H1 (cell line): ENCODE measurements around the gene PRR33. TPM values are rescaled to one million over a fixed set of nuclear protein-coding genes. Genes with fewer than 3 reads are reported as not detected.
A peak's percentile ranks its signal among the peaks of the same experiment; 100 is the strongest.

Experiments used
- CTCF ChIA-PET: fragments of 300-600 bp; sonication (Branson Sonifier 250); formaldehyde crosslinking; loops from one replicate; lab custom pipeline; 2021; ENCODE audit not compliant: partially characterized antibody; lab: Charles Lee
- POLR2A ChIA-PET: fragments of 300-600 bp; sonication (Branson Sonifier 250); formaldehyde crosslinking; loops from one replicate; lab custom pipeline; 2021; ENCODE audit warnings: inconsistent platforms; ENCODE audit not compliant: partially characterized antibody; lab: Charles Lee
- DNase-seq, 2 experiments: peaks; one replicate each; pipeline versions ENCODE4 v3.0.0 to v3.0.0-alpha.2; 2010 to 2022; ENCODE audit warnings: low spot score in 2 of 2, low read depth in 1 of 2, mixed read lengths in 1 of 2
- FAIRE-seq: peaks from 2 replicates; lab custom pipeline; 2011; peaks lifted over from hg19 to GRCh38; lab: Jason Lieb, UNC
- H2AFZ ChIP-seq: 2 replicates; pipeline ENCODE4 v1.8.1; 2012; ENCODE audit warnings: low read length, inconsistent platforms
- H2AK5ac ChIP-seq: 2 replicates; pipeline ENCODE4 v1.6.1; 2013; ENCODE audit warnings: low read depth, low read length
- H2BK120ac ChIP-seq: replicated peaks from 2 replicates; pipeline ENCODE3; 2013; ENCODE audit warnings: low read depth, low read length, inconsistent platforms
- H2BK12ac ChIP-seq: 2 replicates; pipeline ENCODE4 v1.6.1; 2013; ENCODE audit warnings: low read depth, low read length
- H2BK15ac ChIP-seq: 2 replicates; pipeline ENCODE4 v1.6.1; 2013; ENCODE audit warnings: low read length
- H2BK20ac ChIP-seq: 2 replicates; pipeline ENCODE4 v1.6.1; 2013; ENCODE audit warnings: low read length
- H2BK5ac ChIP-seq: 2 replicates; pipeline ENCODE4 v1.6.1; 2013; ENCODE audit warnings: low read depth, low read length
- H3K14ac ChIP-seq: 2 replicates; pipeline ENCODE4 v1.6.1; 2013; ENCODE audit warnings: inconsistent platforms; ENCODE audit not compliant: insufficient read length
- H3K18ac ChIP-seq: 2 replicates; pipeline ENCODE4 v1.6.1; 2013; ENCODE audit warnings: low read length; ENCODE audit errors: extremely low read depth
- H3K23ac ChIP-seq: 2 replicates; pipeline ENCODE4 v1.6.1; 2013; ENCODE audit warnings: inconsistent platforms; ENCODE audit not compliant: insufficient read length
- H3K23me2 ChIP-seq: 2 replicates; pipeline ENCODE4 v1.6.1; 2013; ENCODE audit warnings: low read depth, low read length
- H3K27ac ChIP-seq: 2 replicates; pipeline ENCODE4 v1.6.1; 2011; ENCODE audit warnings: low read depth, low read length, inconsistent platforms
- H3K27me3 ChIP-seq, 4 experiments: replicated peaks in 1 of 4; 1 replicate in 1 of 4; 2 replicates in 3 of 4; pipeline versions ENCODE4 v1.6.1 to v1.8.1; 2011 to 2013; ENCODE audit warnings: low read length in 3 of 4, mild to moderate bottlenecking in 3 of 4, inconsistent platforms in 2 of 4, mixed read lengths in 2 of 4, moderate library complexity in 1 of 4; ENCODE audit not compliant: control insufficient read depth in 3 of 4, insufficient read depth in 3 of 4; ENCODE audit errors: extremely low read depth in 1 of 4
- H3K36me3 ChIP-seq, 4 experiments: 2 replicates each; pipeline versions ENCODE4 v1.6.1 to v1.8.1; 2011 to 2013; ENCODE audit warnings: mild to moderate bottlenecking in 4 of 4, low read length in 3 of 4, moderate library complexity in 2 of 4, control low read depth in 1 of 4, inconsistent platforms in 1 of 4; ENCODE audit not compliant: insufficient read depth in 4 of 4, control insufficient read depth in 2 of 4
- H3K4ac ChIP-seq: replicated peaks from 2 replicates; pipeline ENCODE3; 2013; ENCODE audit warnings: low read length, low read depth, mixed read lengths, inconsistent platforms; ENCODE audit not compliant: insufficient read length
- H3K4me1 ChIP-seq, 4 experiments: replicated peaks in 1 of 4; 1 replicate in 1 of 4; 2 replicates in 3 of 4; pipeline versions ENCODE4 v1.6.1 to v1.8.1; 2011 to 2013; ENCODE audit warnings: low read length in 3 of 4, inconsistent platforms in 2 of 4, mixed read lengths in 1 of 4; ENCODE audit not compliant: insufficient read depth in 4 of 4, control insufficient read depth in 3 of 4
- H3K4me2 ChIP-seq, 2 experiments: 2 replicates each; pipeline versions ENCODE4 v1.6.1 to v1.8.1; 2011 to 2013; ENCODE audit warnings: low read depth in 2 of 2, low read length in 2 of 2, control low read depth in 1 of 2, inconsistent platforms in 1 of 2, mild to moderate bottlenecking in 1 of 2; ENCODE audit not compliant: insufficient read depth in 1 of 2
- H3K4me3 ChIP-seq, 4 experiments: fragments of 200-600, 300-600 bp in 1 of 4; sonication (generic), shearing (Covaris generic), sonication (Bioruptor Twin) in 1 of 4; 2 replicates each; pipeline versions ENCODE4 v1.5.1 to v1.8.1; 2011 to 2016; ENCODE audit warnings: low read length in 4 of 4, low read depth in 3 of 4, control low read depth in 2 of 4, inconsistent platforms in 2 of 4, mild to moderate bottlenecking in 2 of 4, mixed read lengths in 1 of 4, moderate library complexity in 1 of 4; ENCODE audit not compliant: insufficient read depth in 2 of 4; ENCODE audit errors: extremely low read depth in 1 of 4
- H3K56ac ChIP-seq: replicated peaks from 2 replicates; pipeline ENCODE3; 2013; ENCODE audit warnings: low read depth, mild to moderate bottlenecking, mixed read lengths, low read length, inconsistent platforms; ENCODE audit not compliant: insufficient read length
- H3K79me1 ChIP-seq: 2 replicates; pipeline ENCODE4 v1.6.1; 2013; ENCODE audit warnings: low read depth, low read length, control low read depth
- H3K79me2 ChIP-seq, 2 experiments: 2 replicates each; pipeline versions ENCODE4 v1.6.1 to v1.8.1; 2012 to 2013; ENCODE audit warnings: low read length in 2 of 2, mild to moderate bottlenecking in 2 of 2, inconsistent platforms in 1 of 2; ENCODE audit not compliant: insufficient read depth in 2 of 2, control insufficient read depth in 1 of 2
- H3K9ac ChIP-seq, 4 experiments: replicated peaks in 1 of 4; 1 replicate in 1 of 4; 2 replicates in 3 of 4; pipeline versions ENCODE4 v1.6.1 to v1.8.1; 2011 to 2013; ENCODE audit warnings: low read depth in 3 of 4, low read length in 3 of 4, control low read depth in 2 of 4, mild to moderate bottlenecking in 2 of 4, moderate library complexity in 2 of 4, inconsistent platforms in 1 of 4; ENCODE audit errors: extremely low read depth in 1 of 4
- H3K9me3 ChIP-seq, 2 experiments: 2 replicates each; pipeline versions ENCODE4 v1.6.1 to v1.8.1; 2012 to 2013; ENCODE audit warnings: mild to moderate bottlenecking in 2 of 2, moderate library complexity in 2 of 2, control low read depth in 1 of 2, inconsistent platforms in 1 of 2, low read depth in 1 of 2, low read length in 1 of 2, mixed read lengths in 1 of 2; ENCODE audit not compliant: insufficient read depth in 2 of 2
- H4K20me1 ChIP-seq, 2 experiments: replicated peaks in 1 of 2; 2 replicates each; pipeline versions ENCODE3 to v1.8.1; 2011 to 2013; ENCODE audit warnings: inconsistent platforms in 2 of 2, low read length in 2 of 2, mild to moderate bottlenecking in 1 of 2; ENCODE audit not compliant: insufficient read depth in 2 of 2, control insufficient read depth in 1 of 2
- H4K5ac ChIP-seq: 2 replicates; pipeline ENCODE4 v1.6.1; 2013; ENCODE audit warnings: low read length, low read depth, mixed read lengths, inconsistent platforms; ENCODE audit not compliant: insufficient read length
- H4K8ac ChIP-seq: 2 replicates; pipeline ENCODE4 v1.8.0; 2013; ENCODE audit warnings: mild to moderate bottlenecking, moderate library complexity, low read length, inconsistent platforms; ENCODE audit not compliant: insufficient read depth; ENCODE audit errors: extremely low read depth
- H4K91ac ChIP-seq: replicated peaks from 2 replicates; pipeline ENCODE3; 2013; ENCODE audit warnings: low read length, mixed read lengths, inconsistent platforms; ENCODE audit not compliant: insufficient read length
- BRCA1 ChIP-seq: IDR thresholded peaks from 2 replicates; pipeline ENCODE4 v1.6.1; 2012; ENCODE audit warnings: low read depth, low read length, improper control_type of control experiment
- EGR1 ChIP-seq: IDR thresholded peaks from 2 replicates; pipeline ENCODE4 v1.6.1; 2011; ENCODE audit warnings: low read depth, low read length, borderline replicate concordance
- EZH2 ChIP-seq: fragments of 200-600 bp; sonication (generic); IDR thresholded peaks from 2 replicates; pipeline ENCODE4 v1.7.1; 2012; ENCODE audit warnings: low read depth, mild to moderate bottlenecking, moderate library complexity, low read length, inconsistent platforms; ENCODE audit not compliant: severe bottlenecking
- MAFK ChIP-seq: IDR thresholded peaks from 2 replicates; pipeline ENCODE4 v1.6.1; 2012; ENCODE audit warnings: low read depth, mild to moderate bottlenecking, improper control_type of control experiment, low read length
- NANOG ChIP-seq: IDR thresholded peaks from 2 replicates; pipeline ENCODE4 v1.6.1; 2011; ENCODE audit warnings: low read length, low read depth, mild to moderate bottlenecking, inconsistent platforms; ENCODE audit not compliant: insufficient read depth, poor library complexity, severe bottlenecking
- POLR2A ChIP-seq, 2 experiments: IDR thresholded peaks; 1 replicate in 1 of 2; 2 replicates in 1 of 2; pipeline ENCODE4 v1.6.1; 2011; ENCODE audit warnings: low read depth in 2 of 2, low read length in 2 of 2, mild to moderate bottlenecking in 2 of 2; ENCODE audit errors: control extremely low read depth in 1 of 2
- POLR2AphosphoS5 ChIP-seq: IDR thresholded peaks from 2 replicates; pipeline ENCODE4 v1.6.1; 2011; ENCODE audit warnings: low read depth, low read length
- RXRA ChIP-seq: IDR thresholded peaks from 2 replicates; pipeline ENCODE4 v1.6.1; 2011; ENCODE audit warnings: low read depth, mild to moderate bottlenecking, low read length, moderate library complexity; ENCODE audit not compliant: insufficient read depth
- SIN3A ChIP-seq, 2 experiments: IDR thresholded peaks in 1 of 2; conservative IDR thresholded peaks in 1 of 2; 2 replicates each; pipeline ENCODE4 v1.6.1; 2011 to 2012; ENCODE audit warnings: low read length in 2 of 2, improper control_type of control experiment in 1 of 2, low read depth in 1 of 2, mild to moderate bottlenecking in 1 of 2
- TCF12 ChIP-seq: IDR thresholded peaks from 2 replicates; pipeline ENCODE4 v1.6.1; 2011; ENCODE audit warnings: low read depth, mild to moderate bottlenecking, low read length
- WGBS, 2 experiments: shearing (Covaris generic) in 1 of 2; methylation state at CpG; one replicate each; pipeline versions ENCODE4 v1.1.6 to v1.1.7; 2013 to 2015; ENCODE audit warnings: low lambda C conversion rate in 2 of 2, mixed read lengths in 2 of 2, inconsistent platforms in 1 of 2, low coverage in 1 of 2, missing lambda C conversion rate in 1 of 2; ENCODE audit not compliant: insufficient replicate concordance in 2 of 2, insufficient coverage in 1 of 2, insufficient read length in 1 of 2; ENCODE audit errors: extremely low coverage in 1 of 2, missing lambda C conversion rate in 1 of 2; 5-methylcytosine and 5-hydroxymethylcytosine counted together
- polyA plus RNA-seq, 7 experiments: library from polyadenylated mRNA; depleted of rRNA in 3 of 7; stranded (reverse) in 5 of 7; unstranded in 2 of 7; fragments of >200 nt in 5 of 7; fragments of 200-250 nt in 2 of 7; gene quantifications; 1 replicate in 5 of 7; 2 replicates in 1 of 7; 4 replicates in 1 of 7; pipeline versions ENCODE4 v1.2.1 to v1.2.3, GENCODE V29; 2011 to 2013; ENCODE audit warnings: missing spikeins in 2 of 7, mixed read lengths in 2 of 7
- total RNA-seq: library from RNA; stranded (reverse); fragmentation: NEBNext Ultra II Directional; extraction: Animal tissue kit (Norgen Biotek cat#: 25700); gene quantifications from 2 replicates; pipeline ENCODE4 v1.2.1, GENCODE V29; 2021

PRR33 gene
- total and polyA plus RNA-seq, 2 of the 8 experiments (the other 6 are each of a cell fraction or from before 2014, with no cell fraction given): 0.02 TPM; not detected in 1

DNA sequence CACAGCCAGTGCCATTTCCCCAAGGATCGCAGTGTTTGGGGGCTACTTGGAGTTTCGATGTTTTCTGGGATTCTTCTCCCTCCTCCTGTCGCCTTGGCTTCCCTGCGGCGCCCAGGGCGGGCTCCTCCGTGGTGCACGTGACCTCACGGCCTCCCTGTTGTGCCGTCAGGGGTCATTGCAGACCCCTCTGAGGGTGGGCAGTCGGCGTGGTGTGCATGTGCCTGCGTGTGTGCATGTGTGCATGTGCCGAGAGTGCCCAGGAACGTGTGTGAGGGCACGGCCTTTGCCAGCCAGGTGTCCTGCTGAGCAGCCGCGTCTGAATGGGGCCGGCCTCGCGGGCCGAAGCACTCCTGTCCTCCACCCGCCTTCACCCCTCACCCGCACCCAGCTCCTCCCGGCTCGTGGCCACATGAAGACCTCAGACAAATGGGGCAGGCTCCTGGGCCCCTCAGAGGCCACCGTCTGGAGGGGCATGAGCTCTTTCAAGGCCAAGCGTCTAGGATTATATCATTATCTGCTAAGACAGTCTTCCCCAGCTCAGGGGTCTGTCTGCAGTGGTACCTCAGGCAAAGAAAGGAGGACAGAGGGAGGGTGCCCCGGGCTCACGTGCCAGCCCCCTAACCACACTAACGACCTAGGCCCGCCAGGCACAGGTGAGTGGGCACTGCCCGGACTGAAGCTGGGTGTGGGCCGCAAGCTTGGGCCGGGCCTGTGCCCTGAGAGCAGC lies 46.1 kb upstream of the PRR33 start:
- CTCF ChIA-PET: interaction anchor here (0.6 to 1.8 kb wide), 9 partner anchors 16 to 214 kb away, joined by 3 to 5 read pairs (median 4); no protein-coding TSS in a partner anchor
- TF ChIP-seq POLR2AphosphoS5 (no peak), EZH2 (no peak), EGR1 (no peak), MAFK (no peak), RXRA (no peak), NANOG (no peak), POLR2A (IDR thresholded peaks at IDR 0.05; ENCODE audit: control extremely low read depth in 1 of 2, low read depth in 2 of 2, low read length in 2 of 2) (no peak), TCF12 (no peak), SIN3A (conservative IDR thresholded peaks at IDR 0.05 in 1 of 2, IDR thresholded peaks at IDR 0.05 in 1 of 2; ENCODE audit: low read depth in 1 of 2, low read length in 2 of 2) (no peak), BRCA1 (no peak)

More for the DNA sequence above, 46.1 kb upstream of the PRR33 start:
- Histone ChIP-seq H2BK15ac (no peak overlapping the region), H3K79me1 (no peaks in the 10 kb centered on the region), H2BK12ac (peak overlapping the region; percentile 84; the same call in 1 of the 2 replicates), H3K79me2 (no peaks in the 10 kb centered on the region), H4K5ac (no peak overlapping the region), H2BK120ac (no peak overlapping the region), H3K4me2 (no peak overlapping the region), H3K4ac (no peak overlapping the region), H3K23me2 (peaks cover 3% of the 10 kb centered on the region; the same call in 1 of the 2 replicates), H3K4me3 (no peak overlapping the region), H2BK20ac (no peak overlapping the region), H3K36me3 (no peaks in the 10 kb centered on the region), H4K8ac (no peak overlapping the region; the same call in 1 of the 2 replicates), H3K14ac (no peak overlapping the region), H3K23ac (no peak overlapping the region), H3K9me3 (no peaks in the 10 kb centered on the region), H2AFZ (no peak overlapping the region), H3K9ac (no peak overlapping the region), H3K18ac (no peak overlapping the region), H2AK5ac (no peak overlapping the region), H3K56ac (no peak overlapping the region), H4K91ac (no peak overlapping the region), H3K27me3 (no peaks in the 10 kb centered on the region), H3K4me1 (peaks cover 0 to 6% (median 0%) of the 10 kb centered on the region in 4 experiments; a peak in 2 of 7 replicates), H3K27ac (no peak overlapping the region), H4K20me1 (no peaks in the 10 kb centered on the region), H2BK5ac (no peak overlapping the region)
- POLR2A ChIA-PET: no interaction called here
- no peak for FAIRE-seq
- WGBS, 2 experiments: 87% methylated on average over 30 of the region's 35 CpGs; no CpG with 5 or more reads in 1 of the 2 experiments
- DNase-seq: peak in 1 of 2 experiments; percentile 50
